Stimulated activated naive CD8-positive, alpha-beta T cell treated with anti-CD3 and anti-CD28 coated beads, Interleukin-15, Interleukin-2, amounts not matched to agents 100 ng/mL and 50 ng/mL, for 24 hours (primary cell): Measurements from ENCODE around the gene CTAGE8.
"Not testable (repeated sequence)": the region's sequence is repeated elsewhere in the genome, so short reads cannot be mapped to it uniquely, and the experiment has no call there.

Experiments used
- H3K27ac Mint-ChIP-seq: one replicate; pipeline ENCODE4 v1.8.0; 2021; ENCODE audit warnings: mild to moderate bottlenecking, mixed read lengths
- H3K27me3 Mint-ChIP-seq: one replicate; pipeline ENCODE4 v1.8.0; 2021; ENCODE audit warnings: mixed read lengths
- H3K36me3 Mint-ChIP-seq: one replicate; pipeline ENCODE4 v1.8.0; 2021; ENCODE audit warnings: low read depth, mixed read lengths
- H3K4me1 Mint-ChIP-seq: one replicate; pipeline ENCODE4 v1.8.0; 2021; ENCODE audit warnings: low read depth, mixed read lengths
- H3K4me3 Mint-ChIP-seq: one replicate; pipeline ENCODE4 v1.8.0; 2021; ENCODE audit warnings: mild to moderate bottlenecking, mixed read lengths
- H3K9me3 Mint-ChIP-seq: one replicate; pipeline ENCODE4 v1.8.0; 2021; ENCODE audit warnings: mixed read lengths

The CTAGE8 gene, protein sequence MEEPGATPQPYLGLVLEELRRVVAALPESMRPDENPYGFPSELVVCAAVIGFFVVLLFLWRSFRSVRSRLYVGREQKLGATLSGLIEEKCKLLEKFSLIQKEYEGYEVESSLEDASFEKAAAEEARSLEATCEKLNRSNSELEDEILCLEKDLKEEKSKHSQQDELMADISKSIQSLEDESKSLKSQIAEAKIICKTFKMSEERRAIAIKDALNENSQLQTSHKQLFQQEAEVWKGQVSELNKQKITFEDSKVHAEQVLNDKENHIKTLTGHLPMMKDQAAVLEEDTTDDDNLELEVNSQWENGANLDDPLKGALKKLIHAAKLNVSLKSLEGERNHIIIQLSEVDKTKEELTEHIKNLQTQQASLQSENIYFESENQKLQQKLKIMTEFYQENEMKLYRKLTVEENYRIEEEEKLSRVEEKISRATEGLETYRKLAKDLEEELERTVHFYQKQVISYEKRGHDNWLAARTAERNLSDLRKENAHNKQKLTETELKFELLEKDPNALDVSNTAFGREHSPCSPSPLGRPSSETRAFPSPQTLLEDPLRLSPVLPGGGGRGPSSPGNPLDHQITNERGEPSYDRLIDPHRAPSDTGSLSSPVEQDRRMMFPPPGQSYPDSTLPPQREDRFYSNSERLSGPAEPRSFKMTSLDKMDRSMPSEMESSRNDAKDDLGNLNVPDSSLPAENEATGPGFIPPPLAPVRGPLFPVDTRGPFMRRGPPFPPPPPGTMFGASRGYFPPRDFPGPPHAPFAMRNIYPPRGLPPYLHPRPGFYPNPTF

DNA sequence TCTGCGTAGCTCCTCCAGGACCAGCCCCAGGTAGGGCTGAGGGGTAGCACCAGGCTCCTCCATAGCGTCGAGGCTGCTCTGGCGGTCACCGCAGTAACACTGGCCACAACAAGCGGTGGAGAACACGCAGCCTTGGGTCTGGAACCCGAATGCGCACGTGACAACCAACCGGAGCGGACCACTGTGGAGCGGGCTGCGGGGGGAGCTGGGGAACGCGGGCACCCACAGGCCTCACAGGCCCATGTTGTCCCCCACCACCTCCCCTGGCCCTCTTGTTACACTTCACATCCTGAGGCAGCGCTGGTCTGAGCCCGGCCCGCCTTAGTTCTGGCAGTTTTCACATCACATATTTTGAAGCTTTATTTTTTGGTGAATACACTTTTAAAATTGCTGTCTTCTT is at the start of gene CTAGE8:
Gene CTAGE8, minus strand, starts transcription at position 101 of the 400 bp plus-strand sequence. Its CDS starts 38 bp downstream, at position 63.
- not testable (repeated sequence) for H3K4me1 Mint-ChIP-seq, H3K4me3 Mint-ChIP-seq, H3K27ac Mint-ChIP-seq, H3K9me3 Mint-ChIP-seq, H3K36me3 Mint-ChIP-seq, H3K27me3 Mint-ChIP-seq

DNA sequence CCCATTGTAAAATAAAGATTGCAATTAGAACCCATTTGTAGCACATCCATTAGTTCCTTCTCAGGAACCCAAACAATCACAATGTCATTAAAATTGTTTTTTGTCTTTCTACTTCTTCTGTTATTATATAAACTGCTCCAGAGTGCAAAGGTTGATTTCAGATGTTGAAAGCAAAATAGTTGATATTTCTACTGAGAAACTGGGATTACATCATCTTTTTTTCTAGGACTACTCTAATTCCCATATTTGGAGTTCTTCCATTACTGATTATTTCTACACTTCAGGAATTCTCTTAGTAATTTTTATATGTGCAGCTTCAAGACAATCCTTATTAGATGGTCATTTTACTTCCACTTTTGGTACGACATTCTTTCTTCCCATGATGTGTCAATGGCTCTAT is 48.4 kb upstream of the CTAGE8 start:
- not testable (repeated sequence) for H3K4me1 Mint-ChIP-seq, H3K27ac Mint-ChIP-seq, H3K27me3 Mint-ChIP-seq, H3K36me3 Mint-ChIP-seq, H3K9me3 Mint-ChIP-seq, H3K4me3 Mint-ChIP-seq

DNA sequence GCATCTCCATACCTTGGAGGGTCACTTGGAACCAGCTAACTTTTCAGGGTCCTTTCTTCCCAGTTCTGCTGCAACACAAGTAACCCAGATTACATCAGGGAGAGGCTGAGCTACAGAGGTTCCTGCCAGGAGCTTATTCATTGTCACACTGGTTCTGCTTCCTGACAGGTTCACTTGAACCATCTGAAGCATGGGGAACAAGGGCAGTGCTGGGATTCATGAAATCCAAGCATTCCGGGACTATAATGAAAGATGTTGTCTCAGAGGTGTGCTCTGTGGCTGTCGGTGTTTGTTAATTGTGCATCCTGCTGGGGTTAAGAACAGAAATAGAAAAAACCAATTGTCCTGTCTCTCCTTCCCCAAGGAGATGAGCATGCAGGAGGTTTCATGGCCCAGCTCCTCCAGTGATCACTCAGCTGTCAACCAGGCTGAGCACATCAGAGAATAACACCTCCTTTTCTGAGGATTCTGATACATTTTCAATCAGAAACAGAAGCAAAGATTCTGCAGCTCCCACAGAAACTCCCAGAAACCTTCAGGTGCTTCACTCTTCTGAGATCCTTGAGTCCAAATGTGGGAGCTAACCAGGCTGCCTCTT is 42.9 kb upstream of the CTAGE8 start, which contains the start of gene OR2A1:
Gene OR2A1, plus strand, starts transcription at position 548 of the 598 bp plus-strand sequence. CDS start 5,706 bp downstream, outside the sequence.
- not testable (repeated sequence) for H3K36me3 Mint-ChIP-seq, H3K9me3 Mint-ChIP-seq, H3K4me1 Mint-ChIP-seq, H3K27ac Mint-ChIP-seq, H3K27me3 Mint-ChIP-seq, H3K4me3 Mint-ChIP-seq

DNA sequence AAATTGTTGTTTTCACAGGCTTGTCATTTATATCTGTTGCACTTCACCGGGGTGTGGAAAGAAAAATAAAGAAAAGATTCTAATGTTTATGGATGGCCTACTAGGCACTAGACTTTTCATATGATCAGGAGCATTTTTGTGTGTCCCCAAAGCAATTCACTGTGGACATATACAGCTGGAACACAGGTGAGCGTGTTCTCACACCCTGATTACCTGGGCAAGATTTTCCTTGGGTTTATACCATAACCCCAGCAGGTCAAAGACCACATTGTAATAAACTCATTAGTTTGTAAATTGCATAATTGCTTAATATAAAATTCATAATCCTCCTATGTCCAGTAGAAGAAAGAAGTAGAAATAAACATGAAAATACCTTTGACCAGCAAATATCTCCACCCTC is 42.1 kb upstream of the CTAGE8 start:
- H3K27ac Mint-ChIP-seq, H3K36me3 Mint-ChIP-seq, H3K4me1 Mint-ChIP-seq, H3K27me3 Mint-ChIP-seq, H3K4me3 Mint-ChIP-seq, H3K9me3 Mint-ChIP-seq: not testable (repeated sequence)

DNA sequence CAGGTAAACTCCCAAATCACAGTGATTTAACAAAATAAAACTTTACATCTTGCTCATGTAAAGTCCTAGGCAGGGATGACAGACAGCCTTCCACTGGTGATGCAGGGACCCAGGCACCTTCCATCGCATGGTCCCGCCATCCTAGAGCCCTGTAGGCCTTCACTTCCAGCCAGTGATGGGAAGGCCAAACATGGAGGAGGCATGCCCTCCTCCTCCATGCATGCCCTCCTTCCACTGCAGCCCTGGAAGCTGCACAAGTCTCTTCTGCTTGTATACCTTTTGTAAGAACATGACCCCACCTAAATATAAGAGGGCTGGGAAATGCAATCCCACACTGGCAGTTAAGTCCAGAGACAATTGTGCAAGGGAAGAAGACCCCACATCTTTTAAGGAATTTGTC is 40.6 kb upstream of the CTAGE8 start:
- not testable (repeated sequence) for H3K4me1 Mint-ChIP-seq, H3K27me3 Mint-ChIP-seq, H3K9me3 Mint-ChIP-seq, H3K27ac Mint-ChIP-seq, H3K36me3 Mint-ChIP-seq, H3K4me3 Mint-ChIP-seq

DNA sequence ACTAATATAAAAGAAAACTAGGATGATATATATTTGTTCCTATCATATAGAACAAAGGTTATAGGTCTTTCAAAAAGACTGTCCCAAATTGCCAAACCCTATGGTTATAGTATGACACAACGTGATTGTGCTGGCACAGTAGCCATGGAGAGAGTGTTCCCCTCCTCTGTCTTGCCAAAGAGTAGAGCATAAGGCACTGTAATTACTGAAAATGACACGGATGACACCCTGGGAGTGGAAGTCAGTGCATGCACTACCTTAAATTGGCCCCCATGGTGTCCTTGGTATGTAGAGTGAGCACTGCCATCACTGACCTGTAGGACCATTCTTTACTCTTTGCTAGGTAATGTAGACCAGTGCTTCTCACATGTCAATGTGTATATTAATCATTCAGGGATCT is 36.1 kb upstream of the CTAGE8 start:
- H3K36me3 Mint-ChIP-seq, H3K27me3 Mint-ChIP-seq, H3K9me3 Mint-ChIP-seq, H3K27ac Mint-ChIP-seq, H3K4me3 Mint-ChIP-seq, H3K4me1 Mint-ChIP-seq: not testable (repeated sequence)

DNA sequence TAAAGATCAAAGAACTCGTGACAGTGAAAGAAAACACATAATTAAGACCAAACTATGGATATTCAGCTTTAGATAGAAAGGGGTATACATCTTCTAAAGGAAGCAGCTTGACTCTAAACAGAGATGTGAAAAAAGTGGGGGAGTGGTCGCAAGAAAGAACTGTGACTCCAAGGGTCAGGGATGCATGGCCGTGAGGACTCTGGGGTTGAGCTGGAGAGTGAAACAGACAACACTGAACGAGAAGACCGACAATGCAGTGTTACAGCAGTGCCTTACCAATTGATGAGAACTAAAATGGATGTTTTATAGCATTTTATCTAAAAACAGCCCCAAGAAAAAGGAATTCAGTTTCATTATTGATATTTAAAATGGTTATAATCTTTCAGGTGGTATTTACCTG is 34.5 kb upstream of the CTAGE8 start:
- not testable (repeated sequence) for H3K27me3 Mint-ChIP-seq, H3K9me3 Mint-ChIP-seq, H3K27ac Mint-ChIP-seq, H3K4me1 Mint-ChIP-seq, H3K4me3 Mint-ChIP-seq, H3K36me3 Mint-ChIP-seq

DNA sequence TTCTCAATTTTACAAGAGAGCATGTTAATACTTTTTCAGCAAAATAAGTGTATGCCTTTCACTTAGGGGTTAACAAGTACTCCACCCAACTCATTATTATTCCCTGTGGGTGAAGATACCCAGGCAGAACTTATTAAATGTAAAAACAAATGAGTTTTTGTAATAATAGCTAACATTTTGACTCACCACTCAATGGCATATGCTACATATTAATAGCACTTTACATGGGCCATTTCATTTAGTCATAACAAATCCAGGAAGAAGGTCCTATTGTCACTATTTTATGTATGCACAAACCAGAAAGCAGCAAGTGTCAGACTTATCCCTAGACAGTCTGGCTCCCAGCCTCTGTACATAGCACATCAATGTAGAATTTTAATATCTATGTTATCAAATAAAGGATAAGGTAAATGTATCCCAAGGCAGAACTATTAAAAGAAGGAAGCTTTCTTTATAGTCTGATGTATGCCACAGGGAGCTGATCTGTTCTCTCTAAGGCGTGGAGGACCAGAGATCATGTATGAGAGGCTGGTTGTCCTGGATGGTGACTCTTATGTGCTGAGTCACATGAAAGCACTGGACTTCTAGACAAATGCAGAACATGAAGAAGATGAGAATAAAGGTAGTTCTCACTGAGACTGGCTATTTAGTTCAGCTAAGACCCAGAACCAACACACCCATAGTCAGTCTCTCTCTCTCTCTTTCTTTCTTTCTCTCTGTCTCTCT is 33.7 kb upstream of the CTAGE8 start:
- H3K4me1 Mint-ChIP-seq, H3K9me3 Mint-ChIP-seq, H3K27me3 Mint-ChIP-seq, H3K27ac Mint-ChIP-seq, H3K36me3 Mint-ChIP-seq, H3K4me3 Mint-ChIP-seq: not testable (repeated sequence)

DNA sequence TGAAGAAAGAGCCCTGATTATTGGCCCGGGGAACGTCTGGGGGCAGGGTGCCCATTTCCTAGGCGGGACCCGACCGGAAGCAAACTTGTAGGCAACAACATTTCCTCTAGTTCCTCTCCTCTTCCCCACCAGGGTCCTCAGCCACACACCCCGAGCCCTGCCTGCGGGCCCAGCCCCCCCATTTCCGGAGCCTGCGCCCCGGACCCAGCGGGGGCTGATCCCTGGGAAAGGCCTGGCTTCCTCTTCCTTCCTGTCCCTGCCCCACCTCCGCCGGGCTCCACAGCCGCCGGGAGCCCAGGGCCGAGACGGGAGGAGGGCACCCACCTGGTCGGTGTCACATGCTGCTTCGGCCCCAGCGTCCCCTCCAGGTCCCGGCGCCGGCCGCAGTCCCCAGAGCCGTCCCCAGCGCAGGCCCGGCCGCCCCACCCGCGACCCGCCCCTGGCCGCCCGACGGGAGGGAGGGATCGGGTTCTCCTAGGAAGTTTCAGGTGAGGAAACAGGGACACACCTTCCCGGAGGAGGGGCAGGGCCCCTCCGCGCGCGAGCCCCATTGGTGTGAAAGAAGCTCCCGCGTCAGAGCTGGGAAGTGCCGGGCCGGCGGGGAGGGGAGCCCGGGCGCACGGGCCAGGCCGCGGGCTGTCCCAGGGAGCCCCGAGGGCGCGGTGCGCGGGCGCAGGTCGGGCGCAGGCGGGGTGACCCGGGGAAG is 24.9 kb upstream of the CTAGE8 start:
- H3K27me3 Mint-ChIP-seq, H3K9me3 Mint-ChIP-seq, H3K4me1 Mint-ChIP-seq, H3K27ac Mint-ChIP-seq, H3K36me3 Mint-ChIP-seq, H3K4me3 Mint-ChIP-seq: not testable (repeated sequence)

DNA sequence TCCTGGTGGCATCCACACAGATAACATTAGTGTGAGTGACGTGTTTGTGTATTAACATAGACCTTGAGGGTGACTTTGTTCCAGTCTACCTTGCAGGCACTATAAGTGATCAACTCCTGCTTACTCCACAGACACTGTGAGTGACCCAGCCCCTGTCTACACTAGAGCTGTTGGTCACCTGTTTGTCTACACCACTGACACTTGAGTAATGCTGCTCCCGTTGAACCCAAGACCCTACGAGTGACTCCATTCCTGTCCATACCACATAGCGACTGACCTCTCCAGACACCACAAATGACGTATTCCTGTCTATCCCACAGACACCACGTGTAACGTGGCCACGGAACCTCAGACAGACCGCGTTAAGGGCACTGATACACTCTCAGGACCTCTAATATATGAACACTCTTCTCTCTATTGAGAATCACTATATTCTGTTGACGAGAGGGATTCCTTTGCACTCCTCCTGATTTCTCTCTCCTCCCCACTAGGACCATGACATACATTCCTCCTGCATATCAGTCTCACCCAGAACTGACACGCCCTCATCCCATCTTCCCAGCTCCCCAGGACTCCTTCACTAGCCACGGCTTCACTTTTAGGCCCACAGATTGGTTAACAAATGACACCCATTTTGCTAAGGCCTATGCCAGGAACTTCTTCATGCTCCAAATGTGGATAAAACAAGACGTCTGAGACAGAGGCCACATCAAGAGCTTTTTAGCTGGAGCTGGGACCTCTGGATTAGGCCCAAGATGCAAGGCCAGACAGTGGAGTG is 23.5 kb upstream of the CTAGE8 start:
- H3K9me3 Mint-ChIP-seq, H3K36me3 Mint-ChIP-seq, H3K27me3 Mint-ChIP-seq, H3K4me1 Mint-ChIP-seq, H3K27ac Mint-ChIP-seq, H3K4me3 Mint-ChIP-seq: not testable (repeated sequence)

DNA sequence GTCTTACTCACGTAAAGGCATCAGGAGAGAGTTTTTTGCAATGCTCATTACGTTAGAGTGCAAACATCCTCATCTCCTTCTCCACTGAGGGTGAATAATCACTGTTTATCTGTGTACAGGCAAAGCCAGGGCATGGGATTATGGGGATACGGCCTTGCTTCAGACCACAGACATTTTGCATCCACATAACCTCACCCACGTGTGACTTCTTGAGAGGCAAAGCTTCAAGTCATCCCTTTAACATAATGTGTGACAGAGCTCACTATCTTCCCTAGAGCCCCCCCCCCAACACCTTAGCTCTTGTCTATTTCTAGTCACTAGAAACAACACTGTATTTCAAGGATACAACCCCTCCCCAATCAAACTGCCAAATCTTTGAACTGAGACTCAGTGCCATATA is 22.5 kb upstream of the CTAGE8 start:
- not testable (repeated sequence) for H3K4me3 Mint-ChIP-seq, H3K27me3 Mint-ChIP-seq, H3K27ac Mint-ChIP-seq, H3K4me1 Mint-ChIP-seq, H3K9me3 Mint-ChIP-seq, H3K36me3 Mint-ChIP-seq

DNA sequence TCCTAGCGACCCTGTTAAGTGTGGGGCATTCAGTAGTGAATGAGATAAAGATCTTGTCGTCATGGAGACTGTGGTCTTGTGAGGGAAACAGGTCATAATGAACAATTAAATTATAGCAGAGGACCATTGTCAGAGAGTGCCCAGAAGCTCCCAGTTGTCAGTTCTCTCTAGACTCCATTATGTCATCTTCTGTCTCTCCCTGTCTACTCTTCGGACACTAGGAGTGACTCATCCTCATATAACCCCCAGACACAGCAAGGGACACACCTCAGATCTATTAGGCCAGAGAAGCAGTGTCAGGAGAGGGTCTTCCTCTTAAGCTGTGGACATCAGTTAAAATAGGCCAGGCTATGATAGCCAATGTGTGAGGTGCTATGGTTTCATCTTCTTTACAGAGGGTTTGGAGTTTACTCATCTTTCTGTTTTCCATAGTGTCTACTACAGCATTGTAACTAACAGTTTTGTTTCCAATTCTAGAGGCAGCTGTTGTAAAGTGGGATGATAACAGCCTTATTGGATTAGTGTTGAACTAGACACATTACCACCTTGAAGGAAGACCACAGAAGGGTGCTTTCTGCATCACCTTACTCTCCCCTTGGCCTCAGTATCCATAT is 18.2 kb upstream of the CTAGE8 start:
- not testable (repeated sequence) for H3K9me3 Mint-ChIP-seq, H3K4me1 Mint-ChIP-seq, H3K4me3 Mint-ChIP-seq, H3K27me3 Mint-ChIP-seq, H3K27ac Mint-ChIP-seq, H3K36me3 Mint-ChIP-seq

DNA sequence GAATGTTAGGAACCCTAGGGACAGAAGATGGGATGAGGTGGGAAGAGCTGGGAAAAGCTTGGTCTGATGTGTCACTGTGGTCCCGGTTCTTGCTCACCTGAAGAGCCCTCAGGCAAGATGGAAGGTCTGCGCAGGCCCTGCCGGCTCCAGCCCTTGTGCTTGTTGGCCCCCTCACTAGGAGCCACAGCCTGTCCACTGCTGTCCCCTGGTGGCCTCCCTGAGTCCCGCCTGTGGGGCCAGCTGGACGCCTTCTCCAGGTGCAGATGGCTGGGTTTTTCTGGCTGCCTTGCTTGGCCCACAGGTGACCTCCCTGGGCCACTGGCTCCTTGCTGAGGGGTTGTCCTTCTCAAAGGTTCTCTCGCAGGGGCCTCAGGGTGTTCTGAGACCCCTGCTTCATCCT is 14.6 kb upstream of the CTAGE8 start:
- H3K27me3 Mint-ChIP-seq = not testable (repeated sequence)

DNA sequence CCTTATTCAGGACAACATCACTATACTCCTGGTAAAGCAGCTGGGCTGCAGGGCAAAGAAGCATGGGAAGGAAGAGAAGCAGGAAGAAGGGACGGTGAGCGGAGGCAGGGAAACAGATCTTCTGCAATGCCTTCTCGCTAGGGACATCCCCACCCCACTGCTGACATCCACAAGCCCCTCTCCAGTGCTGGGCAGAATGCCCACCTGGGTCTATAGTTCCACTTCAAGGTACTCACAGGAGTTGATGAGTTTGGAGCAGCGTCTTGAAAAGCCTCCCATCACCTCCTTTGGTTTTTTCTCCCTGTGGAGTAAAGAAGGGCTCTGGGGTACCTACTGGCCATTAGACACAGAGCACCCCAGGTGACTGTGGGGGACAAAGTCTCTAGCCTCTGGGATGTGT is 13.4 kb upstream of the CTAGE8 start:
- H3K9me3 Mint-ChIP-seq, H3K27me3 Mint-ChIP-seq, H3K36me3 Mint-ChIP-seq, H3K27ac Mint-ChIP-seq, H3K4me3 Mint-ChIP-seq, H3K4me1 Mint-ChIP-seq: not testable (repeated sequence)

More for the DNA sequence above, 14.6 kb upstream of the CTAGE8 start:
- H3K9me3 Mint-ChIP-seq, H3K36me3 Mint-ChIP-seq, H3K4me3 Mint-ChIP-seq, H3K27ac Mint-ChIP-seq, H3K4me1 Mint-ChIP-seq: not testable (repeated sequence)
